Trophoblast cell (in vitro differentiated cells and primary cell): Measurements from ENCODE around the gene CDC42EP1. TPM values are rescaled to one million over a fixed set of nuclear protein-coding genes. Genes with fewer than 3 reads are reported as not detected.

ENCODE experiments used
- DNase-seq, 2 donors: peaks; one replicate each; pipeline ENCODE4 v3.0.0-alpha.2; 2016
- H2AFZ ChIP-seq: 2 replicates; pipeline ENCODE4 v1.6.1; 2013; ENCODE audit warnings: low read length, moderate library complexity, mild to moderate bottlenecking; ENCODE audit not compliant: insufficient read depth, poor library complexity
- H2AK5ac ChIP-seq: 2 replicates; pipeline ENCODE4 v1.6.1; 2013; ENCODE audit warnings: mild to moderate bottlenecking, low read length
- H2BK120ac ChIP-seq: 2 replicates; pipeline ENCODE4 v1.6.1; 2013; ENCODE audit warnings: low read length, mild to moderate bottlenecking, moderate library complexity; ENCODE audit not compliant: insufficient read depth, poor library complexity
- H2BK12ac ChIP-seq: 2 replicates; pipeline ENCODE4 v1.6.1; 2013; ENCODE audit warnings: mild to moderate bottlenecking, low read length, moderate library complexity
- H2BK5ac ChIP-seq: 2 replicates; pipeline ENCODE4 v1.6.1; 2013; ENCODE audit warnings: low read length, low read depth, moderate library complexity, mild to moderate bottlenecking; ENCODE audit not compliant: poor library complexity
- H3K14ac ChIP-seq: 2 replicates; pipeline ENCODE4 v1.6.1; 2013; ENCODE audit warnings: mild to moderate bottlenecking, low read length
- H3K18ac ChIP-seq: 2 replicates; pipeline ENCODE4 v1.6.1; 2013; ENCODE audit warnings: mild to moderate bottlenecking, low read length
- H3K23ac ChIP-seq: 2 replicates; pipeline ENCODE4 v1.6.1; 2013; ENCODE audit warnings: low read length
- H3K27ac ChIP-seq: 2 replicates; pipeline ENCODE4 v1.5.1; 2013; ENCODE audit warnings: low read depth, mild to moderate bottlenecking, inconsistent platforms, low read length, moderate library complexity
- H3K27me3 ChIP-seq: 2 replicates; pipeline ENCODE4 v1.6.1; 2013; ENCODE audit warnings: inconsistent platforms, mild to moderate bottlenecking, low read length, moderate library complexity; ENCODE audit not compliant: insufficient read depth
- H3K36me3 ChIP-seq, 2 experiments: 1 replicate in 1 of 2; 2 replicates in 1 of 2; pipeline ENCODE4 v1.6.1; 2013; ENCODE audit warnings: low read length in 2 of 2, mild to moderate bottlenecking in 2 of 2, moderate library complexity in 1 of 2; ENCODE audit not compliant: insufficient read depth in 2 of 2, control insufficient read depth in 1 of 2
- H3K4ac ChIP-seq: 2 replicates; pipeline ENCODE4 v1.6.1; 2013; ENCODE audit warnings: low read depth, mild to moderate bottlenecking, low read length, moderate library complexity
- H3K4me1 ChIP-seq, 2 experiments: 1 replicate in 1 of 2; 2 replicates in 1 of 2; pipeline ENCODE4 v1.6.1; 2013; ENCODE audit warnings: low read length in 2 of 2, mild to moderate bottlenecking in 2 of 2, moderate library complexity in 1 of 2; ENCODE audit not compliant: insufficient read depth in 2 of 2, control insufficient read depth in 1 of 2
- H3K4me2 ChIP-seq: 2 replicates; pipeline ENCODE4 v1.6.1; 2013; ENCODE audit warnings: inconsistent platforms, mild to moderate bottlenecking, low read length, moderate library complexity
- H3K4me3 ChIP-seq: 2 replicates; pipeline ENCODE4 v1.5.1; 2013; ENCODE audit warnings: mild to moderate bottlenecking, low read depth, low read length, inconsistent platforms
- H3K79me1 ChIP-seq: one replicate; pipeline ENCODE4 v1.6.1; 2013; ENCODE audit warnings: low read length
- H3K79me2 ChIP-seq: 2 replicates; pipeline ENCODE4 v1.6.1; 2013; ENCODE audit warnings: low read length, mild to moderate bottlenecking; ENCODE audit not compliant: control insufficient read depth, insufficient read depth, poor library complexity
- H3K9ac ChIP-seq: 2 replicates; pipeline ENCODE4 v1.6.1; 2013; ENCODE audit warnings: mild to moderate bottlenecking, low read length
- H3K9me3 ChIP-seq: 2 replicates; pipeline ENCODE4 v1.6.1; 2013; ENCODE audit warnings: low read depth, mild to moderate bottlenecking, control low read depth, inconsistent platforms, low read length; ENCODE audit not compliant: insufficient read depth
- H4K12ac ChIP-seq: 2 replicates; pipeline ENCODE4 v1.6.1; 2013; ENCODE audit warnings: low read depth, mild to moderate bottlenecking, low read length, moderate library complexity
- H4K8ac ChIP-seq: 2 replicates; pipeline ENCODE4 v1.6.1; 2013; ENCODE audit warnings: low read depth, mild to moderate bottlenecking, low read length, moderate library complexity
- H4K91ac ChIP-seq: one replicate; pipeline ENCODE4 v1.6.1; 2013; ENCODE audit warnings: low read depth, mild to moderate bottlenecking, low read length, moderate library complexity
- WGBS: extraction: QIAGEN DNeasy Blood & Tissue Kit; methylation state at CpG from one replicate; pipeline ENCODE4 v1.1.7; 2013; ENCODE audit warnings: missing lambda C conversion rate; ENCODE audit not compliant: insufficient read length, insufficient coverage; ENCODE audit errors: extremely low coverage; 5-methylcytosine and 5-hydroxymethylcytosine counted together
- polyA plus RNA-seq: library from polyadenylated mRNA; stranded (reverse); fragments of 200-250 nt; gene quantifications from 2 replicates; pipeline ENCODE4 v1.2.3, GENCODE V29; 2013

CDC42EP1 gene
- 191 and 202 TPM in 2 replicates for polyA plus RNA-seq

- no CpG with 5 or more reads among the region's 76 CpGs for WGBS
- Histone ChIP-seq H3K18ac (peak within 1 kb of the TSS; percentile 91), H3K4me3 (peak within 1 kb of the TSS; percentile 89)
Measured at GRCh38 chr22:37559901-37560607, at the start of gene CDC42EP1. Gene CDC42EP1 (plus strand): TSS chr22:37560480. CDS start chr22:37566350, 5,870 bp downstream.

GRCh38 chr22:37511395-37512104, 48.7 kb upstream of the CDC42EP1 start:
- Histone ChIP-seq H3K4me3 (no peak overlapping the region), H3K14ac (no peak overlapping the region)

More at GRCh38 chr22:37559901-37560607, at the start of gene CDC42EP1:
- H3K27me3 ChIP-seq, result no peaks in the 10 kb centered on the region
- peak within 1 kb of the TSS; percentile 96 for H2BK120ac ChIP-seq
- peak within 1 kb of the TSS; percentile 99 for H3K27ac ChIP-seq
- peak within 1 kb of the TSS; percentile 71 for H4K12ac ChIP-seq
- H3K4ac ChIP-seq, result peak within 1 kb of the TSS; percentile 99
- H3K14ac ChIP-seq, result peak within 1 kb of the TSS; percentile 99
- H3K23ac ChIP-seq, result no peak within 1 kb of the TSS
- H4K91ac ChIP-seq, result peak within 1 kb of the TSS; percentile 99
- H2BK5ac ChIP-seq, result peak within 1 kb of the TSS; percentile 97
- peak in 1 of 2 donors; percentile 53 for DNase-seq
- peaks cover 4% of the 10 kb centered on the region for H3K9me3 ChIP-seq
- peak within 1 kb of the TSS; percentile 93 for H4K8ac ChIP-seq
- H2AFZ ChIP-seq, result peak within 1 kb of the TSS; percentile 82
- peak within 1 kb of the TSS; percentile 67 for H3K4me2 ChIP-seq
- peaks cover 41% of the 10 kb centered on the region for H3K79me1 ChIP-seq
- peaks cover 21% of the 10 kb centered on the region in 2 experiments for H3K36me3 ChIP-seq
- peak within 1 kb of the TSS; percentile 96 for H3K9ac ChIP-seq
- peak within 1 kb of the TSS; percentile 83 for H2BK12ac ChIP-seq
- peak within 1 kb of the TSS; percentile 97 for H2AK5ac ChIP-seq
- peaks cover 41 to 47% of the 10 kb centered on the region in 2 experiments for H3K4me1 ChIP-seq
- H3K79me2 ChIP-seq, result peaks cover 36% of the 10 kb centered on the region

GRCh38 chr22:37514526-37515051, 45.7 kb upstream of the CDC42EP1 start:
- no CpG with 5 or more reads among the region's 15 CpGs for WGBS
- no peak overlapping the region for H4K12ac ChIP-seq
- H3K23ac ChIP-seq, result no peak overlapping the region
- H3K27ac ChIP-seq, result no peak overlapping the region
- H3K4ac ChIP-seq, result no peak overlapping the region
- DNase-seq, result no peak
- no peak overlapping the region for H3K14ac ChIP-seq
- H3K4me2 ChIP-seq, result no peak overlapping the region
- no peaks in the 10 kb centered on the region for H3K36me3 ChIP-seq
- peaks cover 3% of the 10 kb centered on the region for H3K27me3 ChIP-seq
- no peak overlapping the region for H4K91ac ChIP-seq
- H3K79me2 ChIP-seq, result peaks cover 5% of the 10 kb centered on the region
- no peak overlapping the region for H4K8ac ChIP-seq
- H3K9ac ChIP-seq, result no peak overlapping the region
- H2BK120ac ChIP-seq, result no peak overlapping the region
- H3K18ac ChIP-seq, result no peak overlapping the region
- H2AK5ac ChIP-seq, result no peak overlapping the region
- peaks cover 5% of the 10 kb centered on the region for H3K9me3 ChIP-seq
- H2AFZ ChIP-seq, result no peak overlapping the region
- peaks cover 8% of the 10 kb centered on the region for H3K79me1 ChIP-seq
- no peak overlapping the region for H3K4me3 ChIP-seq
- H2BK5ac ChIP-seq, result no peak overlapping the region
- no peak overlapping the region for H2BK12ac ChIP-seq
- H3K4me1 ChIP-seq, result peaks cover 13 to 19% of the 10 kb centered on the region in 2 experiments

More at GRCh38 chr22:37511395-37512104, 48.7 kb upstream of the CDC42EP1 start:
- Histone ChIP-seq H3K9me3 (peaks cover 2% of the 10 kb centered on the region), H3K9ac (no peak overlapping the region), H3K79me2 (no peaks in the 10 kb centered on the region), H2BK12ac (peak overlapping the region; percentile 66), H3K4me2 (no peak overlapping the region), H2BK120ac (no peak overlapping the region), H4K91ac (no peak overlapping the region), H3K27me3 (no peaks in the 10 kb centered on the region), H3K36me3 (peaks cover 3 to 4% of the 10 kb centered on the region in 2 experiments), H3K4ac (no peak overlapping the region), H2BK5ac (no peak overlapping the region), H3K18ac (no peak overlapping the region), H2AK5ac (no peak overlapping the region), H3K27ac (no peak overlapping the region), H2AFZ (no peak overlapping the region), H4K8ac (no peak overlapping the region), H3K4me1 (peaks cover 20 to 23% of the 10 kb centered on the region in 2 experiments), H3K79me1 (peaks cover 3% of the 10 kb centered on the region), H3K23ac (no peak overlapping the region), H4K12ac (no peak overlapping the region)
- DNase-seq, result no peak
- no CpG with 5 or more reads among the region's 6 CpGs for WGBS

- H2BK12ac ChIP-seq, result no peak overlapping the region
- H4K91ac ChIP-seq, result no peak overlapping the region
- no peak overlapping the region for H4K8ac ChIP-seq
- H3K9me3 ChIP-seq, result peaks cover 5% of the 10 kb centered on the region
- H2BK120ac ChIP-seq, result no peak overlapping the region
- no peak overlapping the region for H3K4me3 ChIP-seq
- no peaks in the 10 kb centered on the region for H3K36me3 ChIP-seq
- DNase-seq, result peak; percentile 25 to 56
- H3K79me2 ChIP-seq, result peaks cover 5% of the 10 kb centered on the region
- no peak overlapping the region for H3K18ac ChIP-seq
- no peak overlapping the region for H2AK5ac ChIP-seq
- H2BK5ac ChIP-seq, result no peak overlapping the region
- no peak overlapping the region for H3K9ac ChIP-seq
- WGBS, result no CpG with 5 or more reads among the region's 23 CpGs
- peaks cover 3% of the 10 kb centered on the region for H3K27me3 ChIP-seq
- no peak overlapping the region for H3K23ac ChIP-seq
- no peak overlapping the region for H2AFZ ChIP-seq
- no peak overlapping the region for H3K14ac ChIP-seq
- H4K12ac ChIP-seq, result no peak overlapping the region
- peaks cover 15 to 19% of the 10 kb centered on the region in 2 experiments for H3K4me1 ChIP-seq
- H3K4ac ChIP-seq, result no peak overlapping the region
- peaks cover 10% of the 10 kb centered on the region for H3K79me1 ChIP-seq
- H3K4me2 ChIP-seq, result no peak overlapping the region
- H3K27ac ChIP-seq, result no peak overlapping the region
Measured at GRCh38 chr22:37515901-37516300, 44.4 kb upstream of the CDC42EP1 start.
